HepG2 (cell line): ENCODE results near the gene MUSK. TPM values are rescaled to one million over a fixed set of nuclear protein-coding genes. Genes with fewer than 3 reads are reported as not detected.

Experiments
- ATAC-seq: fragments of 200-7000 bp; cut with Tn5 transposase; 3 replicates; pipeline ENCODE4 v1.9.1; 2020; ENCODE audit warnings: mild to moderate bottlenecking, moderate library complexity
- BruUV-seq: library from RNA; stranded (reverse); fragments of 400-500 nt; replicated peaks from 2 replicates; lab custom pipeline; 2021; lab: Mats Ljungman, UMichigan
- CTCF ChIA-PET: fragments of 300-600 bp; formaldehyde crosslinking; extraction: SDS; loops from one replicate; lab custom pipeline; 2021; ENCODE audit warnings: low total read pairs, inconsistent platforms, low intra/inter-chr PET ratio; lab: Yijun Ruan, JAX
- POLR2A ChIA-PET: fragments of 350-600 bp; sonication (Branson Sonifier 250); formaldehyde crosslinking; loops from one replicate; lab custom pipeline; 2020; ENCODE audit warnings: antibody characterized with exemption, inconsistent platforms; lab: Yijun Ruan, JAX
- DNase-seq: peaks from one replicate; pipeline ENCODE4 v3.0.0-alpha.2; 2015; ENCODE audit warnings: low spot score
- FAIRE-seq: peaks from 3 replicates; lab custom pipeline; 2011; peaks lifted over from hg19 to GRCh38; lab: Jason Lieb, UNC
- H2AFZ ChIP-seq: one replicate; pipeline ENCODE4 v1.6.1; 2011; ENCODE audit warnings: low read length, inconsistent platforms
- H3K27ac ChIP-seq: fragments of 300-600 bp; 3 replicates; pipeline ENCODE4 v1.8.0; 2011; ENCODE audit warnings: mixed run types, mild to moderate bottlenecking, mixed read lengths, low read length, inconsistent platforms; ENCODE audit not compliant: insufficient read depth; ENCODE audit errors: extremely low read length
- H3K27me3 ChIP-seq, 2 experiments: fragments of 200-600 bp in 1 of 2; 2 replicates in 1 of 2; 3 replicates in 1 of 2; pipeline versions ENCODE4 v1.6.0 to v1.8.0; 2011; ENCODE audit warnings: low read length in 2 of 2, mild to moderate bottlenecking in 2 of 2, moderate library complexity in 2 of 2, inconsistent platforms in 1 of 2; ENCODE audit not compliant: insufficient read depth in 2 of 2, control insufficient read depth in 1 of 2
- H3K36me3 ChIP-seq, 2 experiments: fragments of 200-600 bp in 1 of 2; replicated peaks in 1 of 2; 2 replicates in 1 of 2; 3 replicates in 1 of 2; pipeline versions ENCODE4 v1.5.1 to v1.8.0; 2011; ENCODE audit warnings: low read length in 2 of 2, inconsistent platforms in 1 of 2; ENCODE audit not compliant: insufficient read depth in 2 of 2, control insufficient read depth in 1 of 2
- H3K4me1 ChIP-seq: 2 replicates; pipeline ENCODE4 v1.5.1; 2012; ENCODE audit warnings: low read length, inconsistent platforms; ENCODE audit not compliant: insufficient read depth
- H3K4me2 ChIP-seq: 2 replicates; pipeline ENCODE4 v1.6.0; 2011; ENCODE audit warnings: low read depth, low read length, inconsistent platforms
- H3K4me3 ChIP-seq, 3 experiments: fragments of 200-600 bp in 1 of 3; sonication (generic), shearing (Covaris generic) in 1 of 3; replicated peaks in 1 of 3; 2 replicates each; pipeline ENCODE4 v1.5.1; 2011 to 2016; ENCODE audit warnings: low read length in 3 of 3, inconsistent platforms in 2 of 3, low read depth in 2 of 3, mild to moderate bottlenecking in 2 of 3, control low read depth in 1 of 3, mixed read lengths in 1 of 3; ENCODE audit not compliant: insufficient read depth in 1 of 3
- H3K79me2 ChIP-seq: one replicate; pipeline ENCODE4 v1.6.1; 2011; ENCODE audit warnings: low read length, inconsistent platforms; ENCODE audit not compliant: insufficient read depth
- H3K9ac ChIP-seq: 2 replicates; pipeline ENCODE4 v1.6.0; 2011; ENCODE audit warnings: mild to moderate bottlenecking, low read depth, low read length, inconsistent platforms; ENCODE audit not compliant: insufficient read depth
- H3K9me3 ChIP-seq: 2 replicates; pipeline ENCODE4 v1.5.1; 2012; ENCODE audit warnings: mild to moderate bottlenecking, low read length
- H4K20me1 ChIP-seq: 2 replicates; pipeline ENCODE4 v1.6.0; 2011; ENCODE audit warnings: inconsistent platforms, mild to moderate bottlenecking, low read length, moderate library complexity; ENCODE audit not compliant: insufficient read depth
- DPF2 ChIP-seq: sonication (generic); formaldehyde crosslinking; IDR thresholded peaks from 2 replicates; pipeline ENCODE4 v1.4.0; 2020; ENCODE audit warnings: mild to moderate bottlenecking, low read depth, missing genetic modification reagents, borderline replicate concordance
- FOXK1 ChIP-seq: sonication (generic); formaldehyde crosslinking; IDR thresholded peaks from 2 replicates; pipeline ENCODE4 v1.4.0; 2020; ENCODE audit warnings: low read depth, missing genetic modification reagents, borderline replicate concordance
- NCOA5 ChIP-seq: sonication (generic); formaldehyde crosslinking; IDR thresholded peaks from 2 replicates; pipeline ENCODE4 v1.4.0; 2020; ENCODE audit warnings: missing genetic modification reagents
- NR2F2 ChIP-seq: IDR thresholded peaks from 2 replicates; pipeline ENCODE4 v1.6.1; 2012; ENCODE audit warnings: low read depth, inconsistent platforms, borderline replicate concordance
- SNAPC5 ChIP-seq: sonication (generic); formaldehyde crosslinking; IDR thresholded peaks from 2 replicates; pipeline ENCODE4 v1.8.1; 2023; ENCODE audit warnings: mild to moderate bottlenecking, missing genetic modification reagents, borderline replicate concordance
- TBX2 ChIP-seq: sonication (generic); formaldehyde crosslinking; IDR thresholded peaks from 2 replicates; pipeline ENCODE4 v1.5.0; 2020; ENCODE audit warnings: missing genetic modification reagents, mild to moderate bottlenecking, borderline replicate concordance
- ZBTB39 ChIP-seq: sonication (generic); formaldehyde crosslinking; IDR thresholded peaks from 2 replicates; pipeline ENCODE4 v1.5.0; 2020; ENCODE audit warnings: missing genetic modification reagents
- ZBTB46 ChIP-seq: sonication (generic); formaldehyde crosslinking; IDR thresholded peaks from 2 replicates; pipeline ENCODE4 v1.4.0; 2020; ENCODE audit warnings: mild to moderate bottlenecking, missing genetic modification reagents, borderline replicate concordance
- ZFP62 ChIP-seq: sonication (generic); formaldehyde crosslinking; IDR thresholded peaks from 2 replicates; pipeline ENCODE4 v1.4.0; 2020; ENCODE audit warnings: missing genetic modification reagents
- ZIK1 ChIP-seq: sonication (generic); formaldehyde crosslinking; IDR thresholded peaks from 2 replicates; pipeline ENCODE4 v1.5.0; 2020; ENCODE audit warnings: mild to moderate bottlenecking, low read depth, missing genetic modification reagents, borderline replicate concordance
- ZNF234 ChIP-seq: sonication (generic); formaldehyde crosslinking; conservative IDR thresholded peaks from 2 replicates; pipeline ENCODE4 v1.5.1; 2020; ENCODE audit warnings: mild to moderate bottlenecking, missing genetic modification reagents
- WGBS: methylation state at CpG from one replicate; pipeline ENCODE4 v1.1.6; 2017; ENCODE audit warnings: low lambda C conversion rate; 5-methylcytosine and 5-hydroxymethylcytosine counted together
- in situ Hi-C: cut with HindIII; loops from 2 replicates; pipeline ENCODE4 v1.10.0; 2017; ENCODE audit warnings: low pct_unique_long_range_greater_than_20kb; ENCODE audit not compliant: extremely low pct_ligation_motif_present
- intact Hi-C: fragments of 100-400 bp; cut with micrococcal nuclease; formaldehyde crosslinking; loops from one replicate; pipeline ENCODE4 v1.10.0; 2022; ENCODE audit not compliant: unreplicated experiment
- polyA plus RNA-seq, 8 experiments: library from polyadenylated mRNA; depleted of rRNA in 3 of 8; stranded (reverse) in 7 of 8; unstranded in 1 of 8; fragments of >200 nt; fragmentation: Illumina TruSeq in 4 of 8; extraction: Trizol in 4 of 8; gene quantifications; 2 replicates each; pipeline versions ENCODE4 v1.2.1 to v1.2.3, GENCODE V29; 2011 to 2016; ENCODE audit warnings: low read depth in 4 of 8, missing spikeins in 1 of 8, mixed read lengths in 1 of 8; ENCODE audit not compliant: insufficient read depth in 1 of 8
- total RNA-seq, 5 experiments: library from RNA; depleted of rRNA; stranded (reverse); fragments of >200 nt; fragmentation: Illumina TruSeq; extraction: Trizol; gene quantifications; 2 replicates each; pipeline ENCODE4 v1.2.3, GENCODE V29; 2016; ENCODE audit warnings: low read depth in 1 of 5

MUSK gene
- total and polyA plus RNA-seq, 2 of the 13 experiments (the other 11 are each of a cell fraction or from before 2014, with no cell fraction given), result not detected

- no peaks in the 10 kb centered on the region for H3K79me2 ChIP-seq
- H3K4me3 ChIP-seq, result no peak overlapping the region
- 0% methylated on average over 1 of the region's 1 CpG for WGBS
- H3K9ac ChIP-seq, result no peak overlapping the region
- no peak overlapping the region for H2AFZ ChIP-seq
- H4K20me1 ChIP-seq, result no peaks in the 10 kb centered on the region
- in situ Hi-C loops (no loop called here), intact Hi-C loops (no loop called here)
- CTCF ChIA-PET, result no interaction called here
- H3K4me2 ChIP-seq, result no peak overlapping the region
- H3K4me1 ChIP-seq, result no peaks in the 10 kb centered on the region
- POLR2A ChIA-PET, result no interaction called here
- H3K9me3 ChIP-seq, result no peaks in the 10 kb centered on the region
- TF ChIP-seq NCOA5 (CRISPR knock-in tag) (no peak), ZNF234 (CRISPR knock-in tag) (no peak), DPF2 (no peak), ZFP62 (CRISPR knock-in tag) (no peak), ZIK1 (CRISPR knock-in tag) (no peak), ZBTB39 (CRISPR knock-in tag) (no peak)
- FAIRE-seq, result no peak
- ATAC-seq, result no peak
- no peaks in the 10 kb centered on the region for H3K27me3 ChIP-seq
- no TSS peak for BruUV-seq
- DNase-seq, result no peak
- no peaks in the 10 kb centered on the region for H3K36me3 ChIP-seq
- H3K27ac ChIP-seq, result no peak overlapping the region
Observed at GRCh38 chr9:110728058-110728457, 59.5 kb downstream of the MUSK start.

- no peak for TF ChIP-seq SNAPC5 (CRISPR knock-in tag)
- TF ChIP-seq ZBTB46, result no peak
- no peak for TF ChIP-seq TBX2 (CRISPR knock-in tag)
- TF ChIP-seq FOXK1 (CRISPR knock-in tag), result no peak
- TF ChIP-seq NR2F2, result no peak
- ChIA-PET POLR2A (no interaction called here), CTCF (no interaction called here)
- BruUV-seq, result no TSS peak
- no peak overlapping the region for H3K4me2 ChIP-seq
- no peak overlapping the region for H3K4me3 ChIP-seq
- intact Hi-C loops (no loop called here), in situ Hi-C loops (no loop called here)
- FAIRE-seq, result no peak
- no peaks in the 10 kb centered on the region for H3K9me3 ChIP-seq
- H3K27ac ChIP-seq, result no peak overlapping the region
- DNase-seq, result no peak
- H2AFZ ChIP-seq, result no peak overlapping the region
- H3K4me1 ChIP-seq, result no peaks in the 10 kb centered on the region
- no peak overlapping the region for H3K9ac ChIP-seq
- ATAC-seq, result no peak
- no peaks in the 10 kb centered on the region for H3K79me2 ChIP-seq
- H3K36me3 ChIP-seq, result no peaks in the 10 kb centered on the region
- no peaks in the 10 kb centered on the region for H4K20me1 ChIP-seq
- H3K27me3 ChIP-seq, result no peaks in the 10 kb centered on the region
Observed at GRCh38 chr9:110729641-110730040, 61.0 kb downstream of the MUSK start.
